GM12878 (cell line): Measurements from ENCODE around the gene BTBD9. TPM values are rescaled to one million over a fixed set of nuclear protein-coding genes. Genes with fewer than 3 reads are reported as not detected.

Experiments
- ESRRA ChIP-seq: IDR thresholded peaks from 2 replicates; pipeline ENCODE4 v1.6.1; 2012; ENCODE audit warnings: mild to moderate bottlenecking, low read length, improper control_type of control experiment
- FOXM1 ChIP-seq: IDR thresholded peaks from 2 replicates; pipeline ENCODE4 v1.6.1; 2012; ENCODE audit warnings: low read depth, mild to moderate bottlenecking, inconsistent platforms, low read length, moderate library complexity
- MEF2B ChIP-seq: fragments of 450-650 bp; IDR thresholded peaks from 2 replicates; pipeline ENCODE4 v1.6.1; 2018; ENCODE audit warnings: mild to moderate bottlenecking, moderate library complexity; ENCODE audit not compliant: partially characterized antibody, poor library complexity, severe bottlenecking
- POU2F2 ChIP-seq: IDR thresholded peaks from 3 replicates; pipeline ENCODE4 v1.6.1; 2011; ENCODE audit warnings: low read depth, mild to moderate bottlenecking, low read length, borderline replicate concordance
- polyA plus RNA-seq, 11 experiments: library from polyadenylated mRNA; depleted of rRNA in 4 of 11; unstranded in 6 of 11; stranded (reverse) in 5 of 11; fragments of >200 nt; fragmentation: Nextera tagmentation in 4 of 11; fragmentation: Illumina TruSeq in 1 of 11; extraction: Ambion mirVana in 4 of 11; extraction: Trizol in 1 of 11; gene quantifications; 1 replicate in 1 of 11; 2 replicates in 10 of 11; pipeline versions ENCODE4 v1.2.1 to v1.2.3, GENCODE V29; 2011 to 2016; ENCODE audit warnings: inconsistent platforms in 2 of 11, missing spikeins in 2 of 11, low read depth in 1 of 11
- total RNA-seq, 4 experiments: library from RNA; depleted of rRNA in 3 of 4; stranded (reverse); fragments of >200 nt in 3 of 4; fragmentation: Illumina TruSeq in 1 of 4; extraction: Trizol in 1 of 4; gene quantifications; 2 replicates each; pipeline versions ENCODE4 v1.2.1 to v1.2.3, GENCODE V29; 2013 to 2021
- TF ChIP-seq, protein P1 (sequence below): IDR thresholded peaks from 2 replicates; pipeline ENCODE4 v1.6.1; 2012; ENCODE audit warnings: mild to moderate bottlenecking, low read depth, low read length
- TF ChIP-seq, protein P2 (sequence below): fragments of 450-650 bp; formaldehyde crosslinking; IDR thresholded peaks from 2 replicates; pipeline ENCODE4 v1.4.0; 2020; ENCODE audit warnings: mild to moderate bottlenecking, moderate library complexity

BTBD9 gene
- total and polyA plus RNA-seq, 10 of the 15 experiments (the other 5 are each of a cell fraction or from before 2014, with no cell fraction given), result 0.22 to 8.6 (median 4.6) TPM

GRCh38 chr6:38644951-38645350 lies 5.2 kb upstream of the BTBD9 start (continued):
- TF ChIP-seq, protein P1, sequence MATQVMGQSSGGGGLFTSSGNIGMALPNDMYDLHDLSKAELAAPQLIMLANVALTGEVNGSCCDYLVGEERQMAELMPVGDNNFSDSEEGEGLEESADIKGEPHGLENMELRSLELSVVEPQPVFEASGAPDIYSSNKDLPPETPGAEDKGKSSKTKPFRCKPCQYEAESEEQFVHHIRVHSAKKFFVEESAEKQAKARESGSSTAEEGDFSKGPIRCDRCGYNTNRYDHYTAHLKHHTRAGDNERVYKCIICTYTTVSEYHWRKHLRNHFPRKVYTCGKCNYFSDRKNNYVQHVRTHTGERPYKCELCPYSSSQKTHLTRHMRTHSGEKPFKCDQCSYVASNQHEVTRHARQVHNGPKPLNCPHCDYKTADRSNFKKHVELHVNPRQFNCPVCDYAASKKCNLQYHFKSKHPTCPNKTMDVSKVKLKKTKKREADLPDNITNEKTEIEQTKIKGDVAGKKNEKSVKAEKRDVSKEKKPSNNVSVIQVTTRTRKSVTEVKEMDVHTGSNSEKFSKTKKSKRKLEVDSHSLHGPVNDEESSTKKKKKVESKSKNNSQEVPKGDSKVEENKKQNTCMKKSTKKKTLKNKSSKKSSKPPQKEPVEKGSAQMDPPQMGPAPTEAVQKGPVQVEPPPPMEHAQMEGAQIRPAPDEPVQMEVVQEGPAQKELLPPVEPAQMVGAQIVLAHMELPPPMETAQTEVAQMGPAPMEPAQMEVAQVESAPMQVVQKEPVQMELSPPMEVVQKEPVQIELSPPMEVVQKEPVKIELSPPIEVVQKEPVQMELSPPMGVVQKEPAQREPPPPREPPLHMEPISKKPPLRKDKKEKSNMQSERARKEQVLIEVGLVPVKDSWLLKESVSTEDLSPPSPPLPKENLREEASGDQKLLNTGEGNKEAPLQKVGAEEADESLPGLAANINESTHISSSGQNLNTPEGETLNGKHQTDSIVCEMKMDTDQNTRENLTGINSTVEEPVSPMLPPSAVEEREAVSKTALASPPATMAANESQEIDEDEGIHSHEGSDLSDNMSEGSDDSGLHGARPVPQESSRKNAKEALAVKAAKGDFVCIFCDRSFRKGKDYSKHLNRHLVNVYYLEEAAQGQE, result no peak
- TF ChIP-seq FOXM1 (no peak), ESRRA (no peak), POU2F2 (no peak), MEF2B (no peak)
- TF ChIP-seq, protein P2, sequence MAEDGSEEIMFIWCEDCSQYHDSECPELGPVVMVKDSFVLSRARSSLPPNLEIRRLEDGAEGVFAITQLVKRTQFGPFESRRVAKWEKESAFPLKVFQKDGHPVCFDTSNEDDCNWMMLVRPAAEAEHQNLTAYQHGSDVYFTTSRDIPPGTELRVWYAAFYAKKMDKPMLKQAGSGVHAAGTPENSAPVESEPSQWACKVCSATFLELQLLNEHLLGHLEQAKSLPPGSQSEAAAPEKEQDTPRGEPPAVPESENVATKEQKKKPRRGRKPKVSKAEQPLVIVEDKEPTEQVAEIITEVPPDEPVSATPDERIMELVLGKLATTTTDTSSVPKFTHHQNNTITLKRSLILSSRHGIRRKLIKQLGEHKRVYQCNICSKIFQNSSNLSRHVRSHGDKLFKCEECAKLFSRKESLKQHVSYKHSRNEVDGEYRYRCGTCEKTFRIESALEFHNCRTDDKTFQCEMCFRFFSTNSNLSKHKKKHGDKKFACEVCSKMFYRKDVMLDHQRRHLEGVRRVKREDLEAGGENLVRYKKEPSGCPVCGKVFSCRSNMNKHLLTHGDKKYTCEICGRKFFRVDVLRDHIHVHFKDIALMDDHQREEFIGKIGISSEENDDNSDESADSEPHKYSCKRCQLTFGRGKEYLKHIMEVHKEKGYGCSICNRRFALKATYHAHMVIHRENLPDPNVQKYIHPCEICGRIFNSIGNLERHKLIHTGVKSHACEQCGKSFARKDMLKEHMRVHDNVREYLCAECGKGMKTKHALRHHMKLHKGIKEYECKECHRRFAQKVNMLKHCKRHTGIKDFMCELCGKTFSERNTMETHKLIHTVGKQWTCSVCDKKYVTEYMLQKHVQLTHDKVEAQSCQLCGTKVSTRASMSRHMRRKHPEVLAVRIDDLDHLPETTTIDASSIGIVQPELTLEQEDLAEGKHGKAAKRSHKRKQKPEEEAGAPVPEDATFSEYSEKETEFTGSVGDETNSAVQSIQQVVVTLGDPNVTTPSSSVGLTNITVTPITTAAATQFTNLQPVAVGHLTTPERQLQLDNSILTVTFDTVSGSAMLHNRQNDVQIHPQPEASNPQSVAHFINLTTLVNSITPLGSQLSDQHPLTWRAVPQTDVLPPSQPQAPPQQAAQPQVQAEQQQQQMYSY (CRISPR knock-in tag), result no peak
